Renal cortex interstitium (tissue), 11 donors: ENCODE data around the gene TDRD9. TPM values are rescaled to one million over a fixed set of nuclear protein-coding genes. Genes with fewer than 3 reads are reported as not detected.

Experiments
- DNase-seq, 11 donors: peaks; one replicate each; pipeline ENCODE4 v3.0.0-alpha.2; 2013; ENCODE audit warnings: low read depth in 9 of 11, low spot score in 4 of 11; ENCODE audit errors: extremely low read depth in 1 of 11
- polyA plus RNA-seq, 3 donors: library from polyadenylated mRNA; unstranded; fragments of 120-200 nt; gene quantifications; one replicate each; pipeline ENCODE4 v1.2.1, GENCODE V29; 2013; ENCODE audit not compliant: insufficient read length in 3 of 3

TDRD9 gene
- polyA plus RNA-seq, 3 donors: 1.9 to 7.3 (median 3.8) TPM

DNA sequence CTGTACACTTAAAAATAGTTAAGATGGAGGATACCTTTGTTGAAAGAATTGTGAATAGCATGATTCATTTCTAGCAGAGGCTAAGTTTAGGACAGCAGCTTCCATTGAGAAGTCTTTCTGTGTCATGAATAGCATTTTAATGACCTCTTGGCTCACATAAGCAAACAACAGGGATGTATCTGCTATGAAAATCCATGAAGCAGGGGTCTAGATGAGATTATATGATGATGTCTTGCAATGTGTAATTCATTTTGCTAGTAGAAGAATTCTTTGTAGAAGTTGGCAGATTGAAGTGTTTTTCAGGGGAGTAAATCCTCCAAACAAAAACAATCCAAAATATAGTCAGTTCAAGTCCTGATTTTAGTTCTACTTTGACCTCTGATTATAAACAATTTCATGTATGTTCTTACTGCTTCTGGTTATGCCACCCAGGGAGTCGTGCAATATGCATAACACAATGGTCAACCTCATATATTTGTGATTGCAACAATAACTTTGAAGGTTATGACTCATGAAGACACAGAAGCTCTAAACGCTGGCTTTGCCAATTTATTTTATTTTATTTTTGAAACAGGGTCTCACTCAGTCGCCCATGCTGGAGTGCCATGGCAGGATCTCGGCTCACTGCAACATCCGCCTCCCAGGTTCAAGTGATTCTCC lies 21.0 kb downstream of the TDRD9 start:
- no peak for DNase-seq

DNA sequence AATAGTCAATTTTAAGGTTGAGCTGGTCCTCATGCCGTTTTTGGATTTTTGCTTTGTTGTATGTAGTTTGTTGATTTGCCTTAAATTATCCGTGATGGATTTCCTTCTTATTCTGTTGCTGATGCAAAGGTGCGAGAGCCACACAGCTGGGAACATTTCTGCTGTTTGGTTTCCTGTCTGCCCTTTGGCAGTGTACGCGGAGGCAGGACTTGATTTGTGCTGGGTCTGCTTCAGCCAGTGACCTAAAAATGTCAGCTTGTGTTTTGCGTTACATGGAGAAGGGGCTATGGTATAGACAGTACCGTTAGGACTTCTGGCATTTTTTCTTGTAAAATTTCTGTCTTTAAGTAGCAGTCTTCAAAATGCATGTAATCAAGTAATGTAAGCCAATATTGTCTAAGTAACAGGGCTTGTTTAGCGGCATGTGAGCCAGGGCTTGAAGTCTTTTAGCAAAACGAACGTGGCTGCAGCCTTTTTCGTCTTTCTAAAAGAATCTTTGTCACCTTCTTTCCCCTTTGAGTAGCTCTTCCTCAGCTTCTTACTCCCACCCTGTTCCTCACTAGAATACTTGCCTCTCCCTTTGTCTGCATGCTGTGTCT lies 32.3 kb downstream of the TDRD9 start:
- peak in 6 of 11 donors; percentile 3 to 28 (median 6) for DNase-seq

GRCh38 chr14:103961928-103962578 lies 33.8 kb downstream of the TDRD9 start:
- no peak for DNase-seq

DNA sequence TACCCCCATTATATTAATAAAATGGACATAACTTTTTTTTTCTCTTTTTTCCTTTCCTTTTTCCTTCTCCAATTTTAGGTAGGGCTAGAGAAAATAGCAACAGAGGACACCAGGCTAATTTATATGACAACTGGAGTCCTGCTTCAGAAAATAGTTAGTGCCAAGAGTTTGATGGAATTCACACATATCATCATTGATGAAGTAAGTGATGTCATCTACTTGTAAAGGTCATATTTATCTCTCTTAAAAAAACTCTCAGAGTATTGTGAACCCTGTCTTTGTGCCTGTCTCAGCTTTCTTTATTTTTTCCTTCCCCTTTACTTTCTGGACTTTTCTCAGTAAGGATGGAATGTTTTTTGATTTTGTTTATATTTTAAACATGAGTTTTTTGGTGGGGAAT lies 38.4 kb downstream of the TDRD9 start:
- no peak for DNase-seq

DNA sequence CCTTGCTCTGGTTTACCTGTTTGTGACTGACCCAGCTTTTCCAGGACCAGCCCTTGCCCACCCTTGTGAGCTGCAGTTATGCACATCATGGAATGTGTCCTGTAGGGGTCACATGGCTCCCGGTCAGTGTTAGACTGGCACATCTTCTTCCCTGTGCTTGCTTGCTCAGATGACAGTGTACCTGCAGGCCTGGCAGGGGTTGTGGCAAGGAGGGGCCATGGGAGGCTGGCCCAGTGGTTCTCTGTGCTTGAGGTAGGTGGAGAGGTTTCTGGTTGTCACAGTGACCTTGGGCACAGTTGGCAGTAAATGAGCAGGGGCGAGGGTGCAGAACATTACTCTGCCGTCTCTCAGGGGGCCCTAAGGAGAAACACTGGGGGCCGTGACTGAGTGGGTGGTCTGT lies 41.7 kb downstream of the TDRD9 start:
- DNase-seq: no peak

GRCh38 chr14:103973354-103973753 lies 45.1 kb downstream of the TDRD9 start:
- no peak for DNase-seq

DNA sequence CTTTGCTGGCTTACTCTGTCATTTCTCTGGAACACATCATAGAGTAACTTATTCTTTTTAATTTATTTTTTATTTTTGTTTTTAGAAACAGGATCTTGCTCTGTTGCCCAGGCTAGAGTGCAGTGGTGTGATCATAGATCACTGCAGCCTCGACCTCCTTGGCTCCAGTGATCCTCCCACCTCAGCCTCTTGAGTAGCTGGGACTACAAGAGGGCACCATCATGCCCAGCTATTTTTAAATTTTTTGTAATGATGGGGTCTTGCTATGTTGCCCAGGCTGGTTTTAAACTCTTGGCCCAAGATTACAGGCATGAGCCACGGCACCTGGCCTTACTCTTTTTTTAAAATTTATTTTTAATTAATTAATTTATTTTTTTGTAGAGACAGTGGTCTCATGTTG lies 46.3 kb downstream of the TDRD9 start:
- DNase-seq: no peak

- peak in 3 of 11 donors; percentile 2 to 17 (median 7) for DNase-seq
These were observed 52.5 kb downstream of the TDRD9 start for GRCh38 chr14:103980623-103981238.

DNA sequence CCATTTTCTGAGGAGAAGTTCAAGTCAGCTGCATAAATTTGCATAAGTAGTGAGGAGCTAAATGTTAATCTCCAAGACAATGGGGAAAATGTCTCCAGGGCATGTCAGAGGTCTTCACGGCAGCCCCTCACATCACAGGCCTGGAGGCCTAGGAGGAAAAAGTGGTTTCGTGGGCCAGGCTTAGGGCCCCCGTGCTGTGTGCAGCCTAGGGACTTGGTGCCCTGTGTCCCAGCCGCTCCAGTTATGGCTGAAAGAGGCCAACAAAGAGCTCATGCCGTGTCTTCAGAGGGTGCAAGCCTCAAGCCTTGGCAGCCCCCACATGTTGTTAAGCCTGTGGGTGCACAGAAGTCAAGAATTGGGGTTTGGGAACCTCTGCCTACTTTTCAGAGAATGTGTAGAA lies 55.9 kb downstream of the TDRD9 start:
- DNase-seq: no peak

DNA sequence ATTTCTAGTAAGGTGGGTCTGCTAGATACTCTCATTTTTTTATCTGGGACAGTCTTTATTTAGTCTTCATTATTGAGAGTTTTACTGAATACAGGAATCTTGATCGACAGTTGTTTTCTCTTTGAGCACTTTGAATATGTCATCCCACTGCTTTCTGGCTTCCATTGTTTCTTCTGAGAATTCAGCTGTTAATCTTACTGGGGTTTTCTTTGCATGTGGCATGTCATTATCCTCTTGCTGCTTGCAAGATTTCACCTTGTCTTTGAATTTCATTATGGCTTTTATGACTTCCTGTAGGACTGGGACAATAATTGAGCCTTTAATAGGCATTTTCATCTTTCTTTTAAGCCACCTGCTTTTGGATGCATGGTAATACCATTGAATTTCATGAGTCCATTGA lies 60.8 kb downstream of the TDRD9 start:
- DNase-seq: no peak

GRCh38 chr14:103989964-103990363 lies 61.7 kb downstream of the TDRD9 start:
- no peak for DNase-seq

- no peak for DNase-seq
These were observed 66.4 kb downstream of the TDRD9 start for GRCh38 chr14:103994535-103995184.

GRCh38 chr14:103995876-103996275 lies 67.6 kb downstream of the TDRD9 start:
- DNase-seq: no peak

- no peak for DNase-seq
These were observed 69.1 kb downstream of the TDRD9 start for GRCh38 chr14:103997391-103997790.

DNA sequence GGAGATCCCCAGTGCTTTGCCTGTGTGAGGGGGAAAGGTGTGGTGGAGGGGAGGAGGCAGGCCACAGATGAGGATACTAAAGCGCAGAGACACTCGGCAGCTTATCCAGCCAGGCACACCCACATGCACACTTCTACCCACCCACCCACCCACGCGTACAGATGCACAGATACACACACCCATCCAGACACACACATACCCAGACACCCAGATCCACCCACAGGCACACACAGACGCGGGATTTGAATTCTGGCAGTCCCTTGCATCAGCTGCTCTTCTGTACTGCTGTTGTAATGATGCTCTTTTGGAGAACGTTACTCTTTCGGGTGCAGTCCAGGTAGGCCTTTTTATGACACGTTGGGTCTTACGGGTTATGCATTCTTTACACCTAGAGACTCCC lies 69.8 kb downstream of the TDRD9 start:
- no peak for DNase-seq

DNA sequence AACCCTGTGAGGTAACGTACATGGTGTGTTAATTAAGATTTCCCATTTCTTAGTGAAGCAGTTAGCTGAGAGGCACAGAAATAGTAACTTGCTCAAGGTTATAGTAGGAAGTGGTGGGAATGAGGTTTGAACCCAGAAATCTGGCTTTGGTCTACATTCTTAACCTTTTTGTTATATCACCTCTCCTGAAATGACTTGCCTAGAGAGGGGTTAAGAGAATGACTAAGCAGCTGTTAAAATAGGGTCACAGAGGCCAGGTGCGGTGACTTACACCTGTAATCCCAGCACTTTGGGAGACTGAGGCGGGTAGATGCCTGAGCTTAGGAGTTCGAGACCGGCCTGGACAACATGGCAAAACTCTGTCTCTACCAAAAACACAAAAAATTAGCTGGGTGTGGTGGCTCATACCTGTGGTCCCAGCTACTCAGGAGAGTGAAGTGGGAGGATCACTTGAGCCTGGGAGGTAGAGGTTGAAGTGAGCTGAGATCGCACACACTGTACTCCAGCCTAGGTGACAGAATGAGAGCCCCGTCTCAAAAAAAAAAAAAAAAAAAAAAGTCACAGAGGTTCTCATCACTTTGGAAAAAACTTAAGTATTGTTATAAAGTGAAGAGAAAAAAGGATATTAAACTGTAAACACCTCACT lies 71.7 kb downstream of the TDRD9 start:
- no peak for DNase-seq

DNA sequence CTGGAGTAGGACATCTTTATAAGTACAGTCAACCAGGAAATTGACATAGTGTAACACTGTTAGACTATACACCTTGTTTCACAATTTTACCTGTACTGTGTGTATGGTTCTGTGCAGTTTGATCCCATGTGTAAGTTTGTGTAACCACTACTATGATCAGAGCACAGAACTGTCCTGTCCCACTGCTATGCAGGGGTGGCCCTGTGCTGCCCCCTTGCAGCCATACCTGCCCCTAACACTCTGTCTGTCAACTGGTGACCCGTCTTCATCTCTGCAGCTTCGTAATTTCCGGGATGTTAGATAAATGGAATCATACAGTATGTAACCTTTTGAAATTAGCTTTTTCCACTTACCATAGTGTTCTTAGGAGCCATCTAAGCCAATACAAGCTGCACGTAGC lies 72.7 kb downstream of the TDRD9 start:
- no peak for DNase-seq

- DNase-seq: no peak
These were observed 75.4 kb downstream of the TDRD9 start for GRCh38 chr14:104003616-104004015.

DNA sequence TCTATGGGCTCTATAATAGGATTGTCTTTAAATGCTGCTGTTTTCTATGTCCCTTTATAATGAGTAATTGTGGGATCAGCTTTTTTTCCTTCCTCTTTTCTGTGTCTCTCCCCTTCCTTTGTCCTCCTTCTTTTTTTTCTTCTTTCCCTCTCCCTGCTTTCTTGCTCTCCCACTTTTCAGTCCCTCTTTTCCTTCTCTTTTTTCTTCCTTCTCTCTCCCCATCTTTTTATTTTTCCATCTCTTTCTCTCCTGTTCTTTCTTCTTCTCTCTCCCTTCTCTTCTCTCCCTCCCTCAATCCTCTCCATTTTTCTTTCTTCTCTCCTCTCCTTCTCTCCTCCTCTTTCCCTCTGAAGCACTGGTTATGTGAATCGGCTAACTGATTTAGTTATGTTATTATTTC lies 76.6 kb downstream of the TDRD9 start:
- DNase-seq: no peak
